Gastrocnemius medialis (tissue), 4 donors: Measurements from ENCODE around the gene SAP30BP. TPM values are rescaled to one million over a fixed set of nuclear protein-coding genes. Genes with fewer than 3 reads are reported as not detected.

Experiments
- ATAC-seq, 2 donors: fragments of 150-250 bp; one replicate each; pipeline ENCODE4 v1.9.1; 2016
- DNase-seq, 2 donors: peaks; one replicate each; pipeline ENCODE4 v3.0.0-alpha.2; 2019
- H3K27ac ChIP-seq, 4 donors: fragments of 200-600 bp; sonication (generic); 1 replicate in 1 of 4; 2 replicates in 3 of 4; pipeline ENCODE4 v1.5.1; 2016 to 2018; ENCODE audit warnings: mild to moderate bottlenecking in 2 of 4, moderate library complexity in 1 of 4
- H3K27me3 ChIP-seq, 3 donors: fragments of 200-600 bp; sonication (generic) in 2 of 3; 1 replicate in 1 of 3; 2 replicates in 2 of 3; pipeline versions ENCODE4 v1.5.1 to v1.6.0; 2016 to 2019; ENCODE audit warnings: mild to moderate bottlenecking in 1 of 3, moderate library complexity in 1 of 3
- H3K36me3 ChIP-seq, 2 donors: fragments of 200-600 bp; sonication (generic) in 1 of 2; one replicate each; pipeline ENCODE4 v1.5.1; 2017 to 2018
- H3K4me1 ChIP-seq, 2 donors: fragments of 200-600 bp; sonication (generic) in 1 of 2; one replicate each; pipeline ENCODE4 v1.5.1; 2016 to 2017; ENCODE audit warnings: mild to moderate bottlenecking in 2 of 2
- H3K4me3 ChIP-seq, 4 donors: fragments of 200-600 bp; sonication (generic) in 3 of 4; 1 replicate in 1 of 4; 2 replicates in 3 of 4; pipeline ENCODE4 v1.5.1; 2016 to 2019; ENCODE audit warnings: mild to moderate bottlenecking in 2 of 4
- H3K9me3 ChIP-seq, 3 donors: fragments of 200-600 bp; sonication (generic) in 2 of 3; 1 replicate in 1 of 3; 2 replicates in 2 of 3; pipeline ENCODE4 v1.5.1; 2016 to 2019
- CTCF ChIP-seq, 5 experiments: fragments of 450-650 bp in 3 of 5; fragments of 200-600 bp in 2 of 5; sonication (generic) in 2 of 5; IDR thresholded peaks in 4 of 5; conservative IDR thresholded peaks in 1 of 5; 1 replicate in 4 of 5; 2 replicates in 1 of 5; pipeline ENCODE4 v1.5.1; 2016 to 2019; ENCODE audit warnings: antibody characterized with exemption in 5 of 5, mild to moderate bottlenecking in 3 of 5, moderate library complexity in 3 of 5
- POLR2A ChIP-seq, 2 donors: fragments of 450-650 bp; IDR thresholded peaks; one replicate each; pipeline ENCODE4 v1.6.1; 2017; ENCODE audit warnings: antibody characterized with exemption in 2 of 2, mild to moderate bottlenecking in 2 of 2, moderate library complexity in 2 of 2
- in situ Hi-C, 4 donors: fragments of 200-750 bp; cut with MboI; loops; one replicate each; pipeline versions ENCODE4 v1.15.0 to v1.8.0; 2017; ENCODE audit warnings: low sequenced_read_pairs in 4 of 4
- intact Hi-C: fragments of 100-400 bp; cut with DNase I; formaldehyde crosslinking; loops from one replicate; pipeline ENCODE4 v1.15.1; 2023; ENCODE audit warnings: low total_unique reads
- total RNA-seq, 4 donors: library from RNA; depleted of rRNA; stranded (reverse); fragments of >200 nt; gene quantifications; one replicate each; pipeline versions ENCODE4 v1.1.0 to v1.2.3, GENCODE V29; 2016

SAP30BP gene
- total RNA-seq, 4 donors from 2014 or later, result 42.0 to 64.0 (median 50.1) TPM

- DNase-seq (no peak), ATAC-seq (no peak)
- no peaks in the 10 kb centered on the region for H3K9me3 ChIP-seq
- intact Hi-C loops (no loop called here), in situ Hi-C loops (no loop called here)
- TF ChIP-seq CTCF (IDR thresholded peaks at IDR 0.05 in 4 of 5, conservative IDR thresholded peaks at IDR 0.05 in 1 of 5) (no peak), POLR2A (IDR thresholded peaks at IDR 0.05) (no peak)
- no peak overlapping the region for H3K4me3 ChIP-seq
- no peaks in the 10 kb centered on the region for H3K36me3 ChIP-seq
- H3K27ac ChIP-seq, result no peak overlapping the region
- no peaks in the 10 kb centered on the region for H3K27me3 ChIP-seq
- H3K4me1 ChIP-seq, result no peaks in the 10 kb centered on the region
Measured at GRCh38 chr17:75733471-75733870, 66.3 kb downstream of the SAP30BP start.

DNA sequence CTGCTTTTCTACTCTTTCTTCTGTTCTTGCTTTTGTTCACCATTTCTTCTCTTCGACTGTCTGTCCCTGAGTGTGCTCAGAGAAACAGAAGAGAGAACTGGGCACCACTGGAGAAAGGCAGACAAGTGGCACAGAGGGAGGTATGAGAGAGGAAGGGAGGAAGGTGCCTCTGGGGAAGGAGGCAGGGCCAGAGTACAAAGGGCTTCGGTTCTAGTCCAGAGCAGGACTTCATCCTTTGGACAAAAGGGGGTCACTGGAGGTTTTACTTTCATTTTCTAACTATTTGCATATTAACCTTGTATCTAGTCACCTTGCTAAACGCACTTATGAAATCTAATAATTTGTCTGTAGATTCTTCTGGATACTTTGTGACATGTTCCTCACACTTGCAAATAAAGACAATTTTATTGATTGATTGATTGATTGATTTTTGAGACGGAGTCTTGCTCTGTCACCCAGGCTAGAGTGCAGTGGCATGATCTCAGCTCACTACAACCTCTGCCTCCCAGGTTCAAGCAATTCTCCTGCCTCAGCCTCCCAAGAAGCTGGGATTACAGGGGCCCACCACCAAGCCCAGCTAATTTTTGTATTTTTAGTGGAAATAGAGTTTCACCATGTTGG lies 67.6 kb downstream of the SAP30BP start:
- no peaks in the 10 kb centered on the region for H3K4me1 ChIP-seq
- no peaks in the 10 kb centered on the region for H3K36me3 ChIP-seq
- intact Hi-C loops (no loop called here), in situ Hi-C loops (no loop called here)
- no peak overlapping the region for H3K4me3 ChIP-seq
- ATAC-seq, result no peak
- no peak overlapping the region for H3K27ac ChIP-seq
- no peak for DNase-seq
- no peaks in the 10 kb centered on the region for H3K9me3 ChIP-seq
- H3K27me3 ChIP-seq, result no peaks in the 10 kb centered on the region
- TF ChIP-seq CTCF (IDR thresholded peaks at IDR 0.05 in 4 of 5, conservative IDR thresholded peaks at IDR 0.05 in 1 of 5) (no peak), POLR2A (IDR thresholded peaks at IDR 0.05) (no peak)

- Histone ChIP-seq H3K27me3 (no peaks in the 10 kb centered on the region), H3K9me3 (no peaks in the 10 kb centered on the region), H3K36me3 (no peaks in the 10 kb centered on the region), H3K27ac (no peak overlapping the region), H3K4me3 (no peak overlapping the region), H3K4me1 (no peaks in the 10 kb centered on the region)
- intact Hi-C loops, result no loop called here
- in situ Hi-C loops, result no loop called here
- no peak for DNase-seq
- no peak for ATAC-seq
- TF ChIP-seq POLR2A (IDR thresholded peaks at IDR 0.05) (no peak), CTCF (IDR thresholded peaks at IDR 0.05 in 4 of 5, conservative IDR thresholded peaks at IDR 0.05 in 1 of 5) (no peak)
Measured at GRCh38 chr17:75736173-75736835, 69.2 kb downstream of the SAP30BP start.

- H3K27ac ChIP-seq, result no peak overlapping the region
- intact Hi-C loops, result no loop called here
- H3K4me3 ChIP-seq, result no peak overlapping the region
- no peak for DNase-seq
- no peaks in the 10 kb centered on the region for H3K4me1 ChIP-seq
- H3K9me3 ChIP-seq, result no peaks in the 10 kb centered on the region
- in situ Hi-C loops, result no loop called here
- H3K36me3 ChIP-seq, result no peaks in the 10 kb centered on the region
- TF ChIP-seq CTCF (IDR thresholded peaks at IDR 0.05 in 4 of 5, conservative IDR thresholded peaks at IDR 0.05 in 1 of 5) (no peak), POLR2A (IDR thresholded peaks at IDR 0.05) (no peak)
- ATAC-seq, result no peak
- H3K27me3 ChIP-seq, result no peaks in the 10 kb centered on the region
Measured at GRCh38 chr17:75737133-75737962, 70.2 kb downstream of the SAP30BP start.
